Measurements from ENCODE around the gene PGGT1B.

Gene PGGT1B

GRCh38 chr5:115170929-115171510 is 91.7 kb downstream of the PGGT1B start:
- peaks cover 4% of the 10 kb centered on the region; the same call in 1 of the 2 replicates for H3F3A ChIP-seq (ENCODE audit: control insufficient read depth, insufficient read depth)
- no peak overlapping the region for H3K27ac ChIP-seq (ENCODE audit: low read depth, low read length)
- H3K9me3 ChIP-seq (ENCODE audit: control insufficient read depth, insufficient read depth, low read length) = peaks cover 21% of the 10 kb centered on the region
- no peaks in the 10 kb centered on the region for H4K20me1 ChIP-seq (ENCODE audit: control insufficient read depth, insufficient read depth, low read depth, low read length)
- peak overlapping the region; percentile 96 for H3K4me3 ChIP-seq (ENCODE audit: low read length)
- peaks cover 17% of the 10 kb centered on the region for H3K4me1 ChIP-seq (ENCODE audit: control insufficient read depth, low read length)
- peaks cover 28% of the 10 kb centered on the region for H3K27me3 ChIP-seq (ENCODE audit: control insufficient read depth, low read length)
- H3K36me3 ChIP-seq (ENCODE audit: control insufficient read depth, low read length) = no peaks in the 10 kb centered on the region
- peak overlapping the region; percentile 81 for H3K4me2 ChIP-seq (ENCODE audit: low read length)
- no peaks in the 10 kb centered on the region for H3K9me2 ChIP-seq (replicated peaks; ENCODE audit: control insufficient read depth, low read length)
- H3K79me2 ChIP-seq (ENCODE audit: control insufficient read depth, low read length) = no peaks in the 10 kb centered on the region
- TF ChIP-seq EZH2phosphoT487 (IDR thresholded peaks at IDR 0.05; ENCODE audit: borderline replicate concordance, low read length) = no peak
- no peak for TF ChIP-seq CTCF (IDR thresholded peaks at IDR 0.05; ENCODE audit: low read depth, low read length, poor library complexity, severe bottlenecking)

GRCh38 chr5:115170134-115170928 is 92.3 kb downstream of the PGGT1B start:
- H3K9me2 ChIP-seq (replicated peaks; ENCODE audit: control insufficient read depth, low read length) = no peaks in the 10 kb centered on the region
- peaks cover 4% of the 10 kb centered on the region; the same call in 1 of the 2 replicates for H3F3A ChIP-seq (ENCODE audit: control insufficient read depth, insufficient read depth)
- H3K36me3 ChIP-seq (ENCODE audit: control insufficient read depth, low read length) = no peaks in the 10 kb centered on the region
- H3K4me3 ChIP-seq (ENCODE audit: low read length) = peak overlapping the region; percentile 96
- no peak for TF ChIP-seq CTCF (IDR thresholded peaks at IDR 0.05; ENCODE audit: low read depth, low read length, poor library complexity, severe bottlenecking)
- TF ChIP-seq EZH2phosphoT487 (IDR thresholded peaks at IDR 0.05; ENCODE audit: borderline replicate concordance, low read length) = 0 out of 2 replicates have a peak, but pooled peaks have one; percentile 16
- H3K27ac ChIP-seq (ENCODE audit: low read depth, low read length) = no peak overlapping the region
- H3K27me3 ChIP-seq (ENCODE audit: control insufficient read depth, low read length) = peaks cover 28% of the 10 kb centered on the region
- H4K20me1 ChIP-seq (ENCODE audit: control insufficient read depth, insufficient read depth, low read depth, low read length) = no peaks in the 10 kb centered on the region
- peaks cover 17% of the 10 kb centered on the region for H3K4me1 ChIP-seq (ENCODE audit: control insufficient read depth, low read length)
- peaks cover 28% of the 10 kb centered on the region for H3K9me3 ChIP-seq (ENCODE audit: control insufficient read depth, insufficient read depth, low read length)
- no peaks in the 10 kb centered on the region for H3K79me2 ChIP-seq (ENCODE audit: control insufficient read depth, low read length)
- H3K4me2 ChIP-seq (ENCODE audit: low read length) = peak overlapping the region; percentile 81

GRCh38 chr5:115169487-115170133 is 93.1 kb downstream of the PGGT1B start, which contains the start of gene TRIM36:
Gene TRIM36 (minus strand): TSS chr5:115169908. CDS start chr5:115169634, 274 bp downstream.
- Histone ChIP-seq H3K4me1 (ENCODE audit: control insufficient read depth, low read length) (peaks cover 17% of the 10 kb centered on the region), H3K4me3 (ENCODE audit: low read length) (peak within 1 kb of the TSS; percentile 96), H3F3A (ENCODE audit: control insufficient read depth, insufficient read depth) (peaks cover 4% of the 10 kb centered on the region; the same call in 1 of the 2 replicates), H3K27me3 (ENCODE audit: control insufficient read depth, low read length) (peaks cover 28% of the 10 kb centered on the region), H4K20me1 (ENCODE audit: control insufficient read depth, insufficient read depth, low read depth, low read length) (no peaks in the 10 kb centered on the region), H3K4me2 (ENCODE audit: low read length) (peak within 1 kb of the TSS; percentile 81), H3K27ac (ENCODE audit: low read depth, low read length) (no peak within 1 kb of the TSS), H3K36me3 (ENCODE audit: control insufficient read depth, low read length) (no peaks in the 10 kb centered on the region), H3K9me3 (ENCODE audit: control insufficient read depth, insufficient read depth, low read length) (peaks cover 35% of the 10 kb centered on the region), H3K9me2 (replicated peaks; ENCODE audit: control insufficient read depth, low read length) (no peaks in the 10 kb centered on the region), H3K79me2 (ENCODE audit: control insufficient read depth, low read length) (no peaks in the 10 kb centered on the region)
- TF ChIP-seq CTCF (IDR thresholded peaks at IDR 0.05; ENCODE audit: low read depth, low read length, poor library complexity, severe bottlenecking) = peak; percentile 35
- TF ChIP-seq EZH2phosphoT487 (IDR thresholded peaks at IDR 0.05; ENCODE audit: borderline replicate concordance, low read length) = no peak

All from DOHH2 (cell line).